HG03280 (cell line): ENCODE results near the gene GRK5.

ENCODE experiments used
- ATAC-seq: cut with Tn5 transposase; IDR thresholded peaks from one replicate; pipeline ENCODE4 v1.9.1; 2021; ENCODE audit warnings: mild to moderate bottlenecking, moderate library complexity; ENCODE audit not compliant: unreplicated experiment

The GRK5 gene

GRCh38 chr10:119374236-119374635, 166.9 kb downstream of the GRK5 start:
- ATAC-seq = no peak

GRCh38 chr10:119375574-119376272, 168.4 kb downstream of the GRK5 start:
- no peak for ATAC-seq

GRCh38 chr10:119377451-119377957, 170.1 kb downstream of the GRK5 start:
- no peak for ATAC-seq

- ATAC-seq = no peak
These were observed 170.8 kb downstream of the GRK5 start for GRCh38 chr10:119377958-119378736.

- ATAC-seq = no peak
These were observed 171.3 kb downstream of the GRK5 start for GRCh38 chr10:119378737-119379067.

GRCh38 chr10:119379466-119380071, 172.2 kb downstream of the GRK5 start:
- no peak for ATAC-seq

- ATAC-seq = no peak
These were observed 175.9 kb downstream of the GRK5 start for GRCh38 chr10:119383174-119383856.

- ATAC-seq = no peak
These were observed 176.8 kb downstream of the GRK5 start for GRCh38 chr10:119384127-119384526.

- ATAC-seq = no peak
These were observed 179.3 kb downstream of the GRK5 start for GRCh38 chr10:119386666-119387065.

GRCh38 chr10:119388849-119389345, 181.5 kb downstream of the GRK5 start:
- no peak for ATAC-seq

- ATAC-seq = no peak
These were observed 184.3 kb downstream of the GRK5 start for GRCh38 chr10:119391440-119392251.

- ATAC-seq = no peak
These were observed 185.6 kb downstream of the GRK5 start for GRCh38 chr10:119393019-119393418.

GRCh38 chr10:119393421-119393820, 186.1 kb downstream of the GRK5 start:
- ATAC-seq = no peak

GRCh38 chr10:119393845-119394244, 186.5 kb downstream of the GRK5 start:
- ATAC-seq = no peak

GRCh38 chr10:119394657-119395279, 187.4 kb downstream of the GRK5 start:
- ATAC-seq = no peak

GRCh38 chr10:119395280-119396007, 188.1 kb downstream of the GRK5 start:
- ATAC-seq = no peak

GRCh38 chr10:119396008-119396708, 188.8 kb downstream of the GRK5 start:
- no peak for ATAC-seq

GRCh38 chr10:119396709-119397071, 189.3 kb downstream of the GRK5 start:
- ATAC-seq = no peak

GRCh38 chr10:119397416-119397815, 190.0 kb downstream of the GRK5 start:
- no peak for ATAC-seq
